ENCODE results near the gene MTHFR.

GRCh38 chr1:11847667-11848372, 42.1 kb upstream of the MTHFR start, which contains the start of gene NPPA:
- no peak for TF ChIP-seq POLR2AphosphoS5 (IDR thresholded peaks at IDR 0.05)
- TF ChIP-seq CTCF (IDR thresholded peaks at IDR 0.05) = no peak
- TF ChIP-seq POLR2A (IDR thresholded peaks at IDR 0.05) = no peak
- TF ChIP-seq EP300 (IDR thresholded peaks at IDR 0.05) = no peak

Measured in sigmoid colon (tissue), 4 donors.